ENCODE data around the gene LPP.

Gene LPP

GRCh38 chr3:188170461-188171459 is 16.8 kb downstream of the LPP start:
- no peak for DNase-seq (ENCODE audit: low spot score)

GRCh38 chr3:188171682-188172467 is 17.9 kb downstream of the LPP start:
- DNase-seq (ENCODE audit: low spot score): no peak

- DNase-seq (ENCODE audit: low spot score): no peak
These were observed 20.5 kb downstream of the LPP start for GRCh38 chr3:188174317-188175044.

GRCh38 chr3:188176476-188176875 is 22.5 kb downstream of the LPP start:
- DNase-seq (ENCODE audit: low spot score): no peak

- DNase-seq (ENCODE audit: low spot score): no peak
These were observed 22.9 kb downstream of the LPP start for GRCh38 chr3:188176884-188177283.

- DNase-seq (ENCODE audit: low spot score): no peak
These were observed 23.8 kb downstream of the LPP start for GRCh38 chr3:188177721-188178120.

GRCh38 chr3:188178293-188178936 is 24.5 kb downstream of the LPP start:
- DNase-seq (ENCODE audit: low spot score): no peak

- no peak for DNase-seq (ENCODE audit: low spot score)
These were observed 25.3 kb downstream of the LPP start for GRCh38 chr3:188179006-188179966.

- DNase-seq (ENCODE audit: low spot score): no peak
These were observed 26.2 kb downstream of the LPP start for GRCh38 chr3:188180114-188180513.

- no peak for DNase-seq (ENCODE audit: low spot score)
These were observed 29.5 kb downstream of the LPP start for GRCh38 chr3:188183452-188183851.

- DNase-seq (ENCODE audit: low spot score): no peak
These were observed 30.2 kb downstream of the LPP start for GRCh38 chr3:188184160-188184559.

GRCh38 chr3:188184649-188185048 is 30.7 kb downstream of the LPP start:
- DNase-seq (ENCODE audit: low spot score): no peak

- DNase-seq (ENCODE audit: low spot score): no peak
These were observed 31.8 kb downstream of the LPP start for GRCh38 chr3:188185717-188186251.

- DNase-seq (ENCODE audit: low spot score): no peak
These were observed 33.1 kb downstream of the LPP start for GRCh38 chr3:188187053-188187452.

GRCh38 chr3:188188911-188189310 is 35.0 kb downstream of the LPP start:
- no peak for DNase-seq (ENCODE audit: low spot score)

GRCh38 chr3:188191460-188191859 is 37.5 kb downstream of the LPP start:
- DNase-seq (ENCODE audit: low spot score): no peak

- DNase-seq (ENCODE audit: low spot score): no peak
These were observed 38.1 kb downstream of the LPP start for GRCh38 chr3:188192034-188192433.

- no peak for DNase-seq (ENCODE audit: low spot score)
These were observed 40.4 kb downstream of the LPP start for GRCh38 chr3:188194332-188194731.

- DNase-seq (ENCODE audit: low spot score): no peak
These were observed 42.5 kb downstream of the LPP start for GRCh38 chr3:188196232-188196990.

Measured in left forelimb (tissue), 1 donor.